GM10266 (cell line): ENCODE measurements around the gene C2orf92.

Experiments
- DNase-seq: peaks from one replicate; pipeline ENCODE4 v3.0.0; 2012; ENCODE audit errors: extremely low spot score
- TF ChIP-seq, protein P1 (sequence below): IDR thresholded peaks from 2 replicates; pipeline ENCODE4 v1.5.1; 2012; ENCODE audit warnings: mild to moderate bottlenecking, low read depth; ENCODE audit not compliant: control insufficient read depth, insufficient read depth; ENCODE audit errors: missing control alignments

C2orf92 gene

DNA sequence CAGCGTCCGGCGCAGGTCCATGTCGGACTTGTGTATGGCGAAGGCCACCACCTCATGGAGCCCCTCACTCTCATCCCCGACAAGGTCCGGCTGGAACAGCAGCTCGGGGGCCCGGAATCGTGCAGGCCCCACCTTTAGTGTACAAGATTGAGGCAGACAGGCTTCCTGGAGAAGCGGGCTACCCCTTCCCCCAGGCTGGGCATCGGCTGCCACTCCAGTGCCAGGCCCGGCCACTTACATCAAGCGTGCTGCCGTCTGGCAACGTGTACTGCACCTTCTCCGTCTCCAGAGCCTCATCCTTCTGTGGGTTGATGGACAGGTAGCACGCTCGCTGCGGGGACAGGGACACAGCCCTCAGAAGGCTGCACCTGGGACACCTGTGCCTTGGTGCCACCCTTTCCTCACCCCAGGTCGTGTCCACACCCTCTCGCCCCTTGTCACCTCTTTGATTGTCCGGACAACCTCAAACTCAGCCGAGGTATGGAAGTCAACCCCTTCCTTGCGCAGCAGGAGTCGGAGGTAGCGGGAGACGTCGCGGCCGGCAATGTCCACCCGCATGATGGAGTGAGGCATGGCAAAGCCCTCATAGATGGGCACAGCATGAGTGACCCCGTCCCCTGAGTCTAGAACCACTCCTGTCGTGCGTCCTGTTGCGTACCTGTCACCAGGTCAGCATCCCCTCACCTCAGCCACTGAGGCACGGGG is 11.4 kb upstream of the C2orf92 start:
- TF ChIP-seq, protein P1, sequence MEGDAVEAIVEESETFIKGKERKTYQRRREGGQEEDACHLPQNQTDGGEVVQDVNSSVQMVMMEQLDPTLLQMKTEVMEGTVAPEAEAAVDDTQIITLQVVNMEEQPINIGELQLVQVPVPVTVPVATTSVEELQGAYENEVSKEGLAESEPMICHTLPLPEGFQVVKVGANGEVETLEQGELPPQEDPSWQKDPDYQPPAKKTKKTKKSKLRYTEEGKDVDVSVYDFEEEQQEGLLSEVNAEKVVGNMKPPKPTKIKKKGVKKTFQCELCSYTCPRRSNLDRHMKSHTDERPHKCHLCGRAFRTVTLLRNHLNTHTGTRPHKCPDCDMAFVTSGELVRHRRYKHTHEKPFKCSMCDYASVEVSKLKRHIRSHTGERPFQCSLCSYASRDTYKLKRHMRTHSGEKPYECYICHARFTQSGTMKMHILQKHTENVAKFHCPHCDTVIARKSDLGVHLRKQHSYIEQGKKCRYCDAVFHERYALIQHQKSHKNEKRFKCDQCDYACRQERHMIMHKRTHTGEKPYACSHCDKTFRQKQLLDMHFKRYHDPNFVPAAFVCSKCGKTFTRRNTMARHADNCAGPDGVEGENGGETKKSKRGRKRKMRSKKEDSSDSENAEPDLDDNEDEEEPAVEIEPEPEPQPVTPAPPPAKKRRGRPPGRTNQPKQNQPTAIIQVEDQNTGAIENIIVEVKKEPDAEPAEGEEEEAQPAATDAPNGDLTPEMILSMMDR, result no peak
- DNase-seq, result peak; percentile 2

DNA sequence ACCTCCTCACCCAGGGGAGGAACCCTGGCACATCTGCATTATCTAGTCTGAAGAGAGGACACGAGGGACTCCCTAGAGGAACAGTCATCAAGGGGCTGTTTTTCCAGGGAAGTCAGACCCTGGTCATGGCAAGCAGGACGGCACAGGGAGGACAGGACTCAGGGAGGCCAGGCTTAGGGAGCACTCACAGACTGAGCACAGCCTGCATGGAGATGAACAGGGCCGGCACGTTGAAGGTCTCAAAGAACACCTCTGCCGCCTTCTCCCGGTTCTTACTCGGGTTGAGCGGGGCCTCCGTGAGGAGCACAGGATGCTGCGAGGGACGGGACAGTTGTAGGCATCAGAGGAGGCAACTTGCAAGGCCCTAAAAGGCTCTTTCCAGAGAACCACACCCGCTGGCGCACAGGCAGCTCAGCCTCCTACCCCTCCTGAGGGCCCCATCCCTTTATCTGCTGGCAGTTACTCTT is 10.8 kb upstream of the C2orf92 start:
- TF ChIP-seq, protein P1, result no peak

DNA sequence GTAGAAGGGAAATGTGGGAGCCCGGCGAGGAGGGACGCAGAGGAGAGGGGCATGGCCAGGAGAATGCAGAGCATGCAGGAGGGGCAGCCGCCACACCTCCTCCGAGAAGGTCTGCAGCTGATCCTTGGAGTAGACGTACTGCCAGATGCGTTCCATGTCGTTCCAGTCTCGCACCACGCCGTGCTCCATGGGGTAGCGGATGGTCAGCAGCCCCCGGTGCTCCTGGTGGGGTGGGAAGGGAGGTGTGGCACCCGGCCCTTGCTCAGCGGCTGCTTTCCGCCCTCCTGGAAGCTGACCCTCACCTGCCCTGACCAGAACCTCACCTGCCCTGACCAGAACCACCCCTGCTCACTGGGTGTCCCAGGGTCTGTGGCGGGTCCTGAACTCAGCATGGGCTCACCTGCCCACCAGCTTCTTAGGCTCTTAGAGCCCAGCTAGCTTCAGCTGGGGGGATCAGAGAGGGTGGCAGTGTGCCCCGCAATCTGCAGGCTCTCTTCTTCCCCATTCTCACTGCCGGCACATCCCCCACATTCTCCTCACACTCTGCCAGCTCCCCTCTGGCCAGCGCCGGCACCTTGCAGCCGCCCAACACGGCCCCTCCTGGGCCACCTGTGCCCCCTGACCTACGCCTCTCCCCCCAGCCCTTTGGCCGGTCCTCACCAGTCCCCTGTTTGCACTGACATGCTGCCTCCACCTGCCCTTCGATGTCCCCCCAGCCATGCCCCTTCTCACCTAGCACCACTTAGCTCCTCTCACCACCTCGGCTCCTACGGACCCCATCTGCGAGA is 10.1 kb upstream of the C2orf92 start:
- TF ChIP-seq, protein P1, result no peak
- peak; percentile 4 for DNase-seq

More for the DNA sequence above, 10.8 kb upstream of the C2orf92 start:
- DNase-seq, result peak; percentile 2

DNA sequence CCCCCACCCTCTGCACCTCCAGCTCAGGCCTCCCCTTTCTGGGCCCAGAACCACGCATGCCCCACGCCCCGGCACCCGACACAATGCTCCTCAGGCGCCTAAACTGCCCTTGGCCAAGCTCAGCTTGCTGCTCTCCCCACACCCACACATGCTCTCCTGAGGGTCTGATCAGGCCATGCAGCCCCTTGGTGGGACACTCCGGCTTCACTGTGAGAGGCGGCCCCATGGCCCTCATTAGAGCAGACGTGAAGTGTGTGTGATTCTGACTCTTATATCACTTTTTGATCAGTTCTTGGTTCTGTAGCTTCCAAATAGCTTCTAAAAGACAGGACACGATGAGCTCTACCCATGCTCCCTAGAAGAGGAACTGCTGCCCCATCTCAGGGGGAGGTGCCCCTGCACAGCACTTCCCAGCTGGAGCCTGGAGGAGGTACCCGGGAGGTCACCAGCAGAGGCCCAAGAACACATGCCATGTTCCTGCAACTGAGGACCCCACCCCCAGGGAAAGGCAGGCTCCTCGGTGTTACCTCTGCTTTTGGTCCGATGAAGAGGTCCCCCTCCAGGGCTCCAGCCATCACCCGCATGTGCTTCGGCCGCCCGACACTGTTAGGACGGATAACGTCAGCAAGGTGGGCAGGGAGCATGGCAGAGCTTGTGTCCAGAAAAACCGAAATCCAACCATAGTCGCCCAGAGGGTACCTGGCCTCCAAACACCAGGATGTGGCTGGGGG is 9.3 kb upstream of the C2orf92 start:
- peak; percentile 3 for DNase-seq
- TF ChIP-seq, protein P1, result no peak

DNA sequence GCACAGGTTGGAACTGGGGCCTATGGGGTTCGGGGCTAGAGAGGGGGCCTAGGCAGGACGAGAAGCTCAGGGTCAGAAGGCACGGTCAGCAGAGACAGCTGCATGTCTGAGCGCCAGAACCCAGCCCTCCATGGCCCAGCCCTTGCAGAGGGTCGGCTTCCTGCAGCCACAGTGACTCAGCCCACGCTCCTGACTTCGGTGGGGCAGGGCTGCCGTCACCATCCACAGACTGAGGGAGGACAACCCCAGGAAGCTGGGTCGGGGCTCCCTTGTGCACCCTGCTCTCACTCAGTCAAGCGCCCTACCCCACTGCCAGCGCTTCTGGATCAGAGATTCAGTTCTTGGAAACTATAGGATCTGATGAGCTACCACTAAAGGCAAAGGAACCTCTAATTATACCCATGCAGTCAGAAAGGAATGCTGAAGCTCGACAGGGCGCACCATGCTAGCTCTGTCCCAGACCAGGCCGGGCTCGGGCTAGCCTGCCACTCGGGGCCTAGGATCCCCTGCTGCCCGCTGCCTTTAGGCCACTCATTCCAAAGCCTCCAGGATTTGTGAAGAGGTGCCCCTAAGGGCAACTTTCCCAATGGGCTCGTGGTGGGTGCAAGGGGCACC is 8.6 kb upstream of the C2orf92 start:
- peak; percentile 8 for DNase-seq
- TF ChIP-seq, protein P1, result no peak

DNA sequence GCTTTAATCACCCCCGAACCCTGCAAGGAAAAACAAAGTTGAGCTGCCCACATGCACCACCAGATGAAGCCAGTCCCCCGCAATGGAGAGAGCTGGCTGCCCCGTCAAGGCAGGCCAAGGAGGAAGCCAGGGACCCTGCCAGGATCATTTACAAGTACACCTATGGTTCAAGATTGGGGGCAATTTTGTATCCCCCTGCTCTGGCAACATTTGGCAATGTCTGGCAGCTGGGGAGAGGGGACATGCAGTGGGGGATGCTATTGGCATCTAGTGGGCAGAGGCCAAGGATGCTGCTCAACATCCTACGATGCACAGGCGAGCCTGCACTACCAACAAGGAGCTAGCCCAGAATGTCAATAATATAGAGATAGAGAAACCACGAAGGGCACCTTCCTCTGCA is 7.6 kb upstream of the C2orf92 start:
- TF ChIP-seq, protein P1, result no peak
- peak; percentile 12 for DNase-seq
